Measurements from ENCODE around the gene GPR107.

- TF ChIP-seq ZNF274 (IDR thresholded peaks at IDR 0.05; ENCODE audit: low read depth, low read length) (no peak), YY1 (IDR thresholded peaks at IDR 0.05; ENCODE audit: insufficient read depth, insufficient read length) (no peak), SUZ12 (IDR thresholded peaks at IDR 0.05; ENCODE audit: extremely low read depth, insufficient read depth, insufficient read length) (no peak)
These were observed 66.5 kb downstream of the GPR107 start for GRCh38 chr9:130120299-130120587.

Measured in NT2/D1 (cell line).